ENCODE results near the gene TBX18.
A peak's percentile ranks its signal among the peaks of the same experiment; 100 is the strongest.

The TBX18 gene

GRCh38 chr6:84764332-84765049, at the start of gene TBX18:
TSS of gene TBX18 (minus strand) at chr6:84764598. CDS start at chr6:84764181, 417 bp downstream.
- FAIRE-seq = peak; percentile 64
- DNase-seq (ENCODE audit: insufficient read length, low spot score) = peak; percentile 87

GRCh38 chr6:84811351-84811750, 47.0 kb upstream of the TBX18 start:
- no peak for FAIRE-seq

GRCh38 chr6:84809455-84809854, 45.1 kb upstream of the TBX18 start:
- FAIRE-seq = no peak
- DNase-seq (ENCODE audit: insufficient read length, low spot score) = no peak

More at GRCh38 chr6:84811351-84811750, 47.0 kb upstream of the TBX18 start:
- DNase-seq (ENCODE audit: insufficient read length, low spot score) = no peak

GRCh38 chr6:84808491-84809061, 44.2 kb upstream of the TBX18 start:
- DNase-seq (ENCODE audit: insufficient read length, low spot score) (no peak), FAIRE-seq (no peak)

GRCh38 chr6:84805145-84805544, 40.7 kb upstream of the TBX18 start:
- DNase-seq (ENCODE audit: insufficient read length, low spot score) = no peak
- no peak for FAIRE-seq

- FAIRE-seq = no peak
- DNase-seq (ENCODE audit: insufficient read length, low spot score) = no peak
Measured at GRCh38 chr6:84804720-84805119, 40.3 kb upstream of the TBX18 start.

GRCh38 chr6:84801250-84801649, 36.9 kb upstream of the TBX18 start:
- FAIRE-seq (no peak), DNase-seq (ENCODE audit: insufficient read length, low spot score) (no peak)

GRCh38 chr6:84798257-84798656, 33.9 kb upstream of the TBX18 start:
- DNase-seq (ENCODE audit: insufficient read length, low spot score) (no peak), FAIRE-seq (no peak)

GRCh38 chr6:84796343-84796742, 31.9 kb upstream of the TBX18 start:
- DNase-seq (ENCODE audit: insufficient read length, low spot score) (no peak), FAIRE-seq (no peak)

- FAIRE-seq = no peak
Measured at GRCh38 chr6:84791927-84792326, 27.5 kb upstream of the TBX18 start.

GRCh38 chr6:84791233-84791632, 26.8 kb upstream of the TBX18 start:
- no peak for FAIRE-seq
- DNase-seq (ENCODE audit: insufficient read length, low spot score) = no peak

More at GRCh38 chr6:84791927-84792326, 27.5 kb upstream of the TBX18 start:
- no peak for DNase-seq (ENCODE audit: insufficient read length, low spot score)

- DNase-seq (ENCODE audit: insufficient read length, low spot score) (no peak), FAIRE-seq (no peak)
Measured at GRCh38 chr6:84789170-84789569, 24.8 kb upstream of the TBX18 start.

GRCh38 chr6:84788689-84789088, 24.3 kb upstream of the TBX18 start:
- FAIRE-seq = no peak
- no peak for DNase-seq (ENCODE audit: insufficient read length, low spot score)

- FAIRE-seq (no peak), DNase-seq (ENCODE audit: insufficient read length, low spot score) (no peak)
Measured at GRCh38 chr6:84785671-84786070, 21.3 kb upstream of the TBX18 start.

- no peak for DNase-seq (ENCODE audit: insufficient read length, low spot score)
Measured at GRCh38 chr6:84779917-84780316, 15.5 kb upstream of the TBX18 start.

GRCh38 chr6:84779380-84779779, 15.0 kb upstream of the TBX18 start:
- FAIRE-seq = no peak
- no peak for DNase-seq (ENCODE audit: insufficient read length, low spot score)

More at GRCh38 chr6:84779917-84780316, 15.5 kb upstream of the TBX18 start:
- FAIRE-seq = no peak

GRCh38 chr6:84777888-84778287, 13.5 kb upstream of the TBX18 start:
- DNase-seq (ENCODE audit: insufficient read length, low spot score) = no peak
- no peak for FAIRE-seq

- FAIRE-seq (no peak), DNase-seq (ENCODE audit: insufficient read length, low spot score) (no peak)
Measured at GRCh38 chr6:84776392-84776791, 12.0 kb upstream of the TBX18 start.

- FAIRE-seq (no peak), DNase-seq (ENCODE audit: insufficient read length, low spot score) (no peak)
Measured at GRCh38 chr6:84775751-84776150, 11.4 kb upstream of the TBX18 start.

GRCh38 chr6:84774985-84775284, 10.5 kb upstream of the TBX18 start:
- DNase-seq (ENCODE audit: insufficient read length, low spot score) (no peak), FAIRE-seq (no peak)

GRCh38 chr6:84774157-84774984, 10.0 kb upstream of the TBX18 start:
- DNase-seq (ENCODE audit: insufficient read length, low spot score) (peak; percentile 51), FAIRE-seq (peak; percentile 42)

Measured in HTR-8/SVneo (cell line).